Stimulated activated CD4-positive, alpha-beta T cell treated with anti-CD3 and anti-CD28 coated beads, Interleukin-12 subunit alpha, Interleukin-12 subunit beta, amount 100 ng/mL, for 4 hours (primary cell): Measurements from ENCODE around the gene LRCH1.
A peak's percentile ranks its signal among the peaks of the same experiment; 100 is the strongest.
"Not testable (repeated sequence)": the region's sequence is repeated elsewhere in the genome, so short reads cannot be mapped to it uniquely, and the experiment has no call there.

ENCODE experiments used
- DNase-seq: peaks from one replicate; pipeline ENCODE4 v3.0.0-alpha.2; 2020

Gene LRCH1, protein sequence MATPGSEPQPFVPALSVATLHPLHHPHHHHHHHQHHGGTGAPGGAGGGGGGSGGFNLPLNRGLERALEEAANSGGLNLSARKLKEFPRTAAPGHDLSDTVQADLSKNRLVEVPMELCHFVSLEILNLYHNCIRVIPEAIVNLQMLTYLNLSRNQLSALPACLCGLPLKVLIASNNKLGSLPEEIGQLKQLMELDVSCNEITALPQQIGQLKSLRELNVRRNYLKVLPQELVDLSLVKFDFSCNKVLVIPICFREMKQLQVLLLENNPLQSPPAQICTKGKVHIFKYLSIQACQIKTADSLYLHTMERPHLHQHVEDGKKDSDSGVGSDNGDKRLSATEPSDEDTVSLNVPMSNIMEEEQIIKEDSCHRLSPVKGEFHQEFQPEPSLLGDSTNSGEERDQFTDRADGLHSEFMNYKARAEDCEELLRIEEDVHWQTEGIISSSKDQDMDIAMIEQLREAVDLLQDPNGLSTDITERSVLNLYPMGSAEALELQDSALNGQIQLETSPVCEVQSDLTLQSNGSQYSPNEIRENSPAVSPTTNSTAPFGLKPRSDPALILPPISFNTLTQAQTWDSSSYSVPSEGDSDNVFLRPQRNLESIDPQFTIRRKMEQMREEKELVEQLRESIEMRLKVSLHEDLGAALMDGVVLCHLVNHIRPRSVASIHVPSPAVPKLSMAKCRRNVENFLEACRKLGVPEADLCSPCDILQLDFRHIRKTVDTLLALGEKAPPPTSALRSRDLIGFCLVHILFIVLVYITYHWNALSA

DNA sequence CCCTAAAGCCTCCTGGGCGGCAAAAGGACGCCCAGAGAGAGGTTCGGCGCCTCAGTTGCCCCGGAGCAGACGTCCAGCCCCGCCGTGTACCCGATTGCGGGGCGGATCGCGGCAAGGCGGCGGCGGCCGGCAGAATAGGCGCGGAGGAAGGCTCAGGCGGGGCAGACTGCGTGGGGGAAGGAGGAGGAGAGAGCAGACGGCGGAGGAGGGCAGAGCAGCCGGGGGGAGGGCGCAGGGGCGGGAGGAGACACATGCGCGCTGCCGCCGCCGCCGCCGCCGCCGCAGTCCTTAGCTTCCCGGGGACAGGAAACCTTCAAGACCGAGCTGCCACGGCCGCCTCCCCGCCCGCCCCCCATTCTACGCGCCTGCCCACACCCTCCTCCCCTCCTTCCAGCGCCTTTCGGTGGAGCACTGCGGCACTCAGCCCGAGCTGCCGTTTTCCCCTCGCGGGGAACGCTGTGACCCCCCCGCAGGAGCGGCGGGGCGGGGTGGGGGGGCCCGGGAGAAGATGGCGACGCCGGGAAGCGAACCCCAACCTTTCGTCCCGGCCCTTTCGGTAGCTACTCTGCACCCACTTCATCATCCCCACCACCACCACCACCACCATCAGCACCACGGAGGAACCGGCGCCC, at the start of gene LRCH1:
Gene LRCH1, plus strand, starts transcription at position 282 of the 632 bp plus-strand sequence. Its CDS starts 227 bp downstream, at position 509.
- DNase-seq, result peak; percentile 86

DNA sequence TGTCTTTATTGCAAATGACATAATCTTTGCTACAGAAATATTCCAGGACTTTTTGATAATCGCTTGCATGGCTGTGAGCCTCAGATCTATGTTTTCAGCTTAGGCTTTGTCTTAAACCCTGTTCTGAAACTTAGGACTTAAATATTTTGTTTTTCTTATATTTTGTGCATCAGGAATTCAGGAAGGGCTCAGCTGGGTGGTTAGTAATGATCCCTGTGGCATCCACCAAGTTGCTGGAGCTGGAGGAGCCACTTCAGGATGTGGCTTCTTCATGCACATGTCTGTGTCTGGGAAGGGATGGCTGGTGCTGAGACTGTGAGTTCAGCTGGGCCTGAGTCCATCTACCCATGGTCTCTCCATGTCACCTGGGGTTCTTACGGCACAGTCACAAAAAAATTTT, 48.9 kb upstream of the LRCH1 start:
- DNase-seq, result no peak

DNA sequence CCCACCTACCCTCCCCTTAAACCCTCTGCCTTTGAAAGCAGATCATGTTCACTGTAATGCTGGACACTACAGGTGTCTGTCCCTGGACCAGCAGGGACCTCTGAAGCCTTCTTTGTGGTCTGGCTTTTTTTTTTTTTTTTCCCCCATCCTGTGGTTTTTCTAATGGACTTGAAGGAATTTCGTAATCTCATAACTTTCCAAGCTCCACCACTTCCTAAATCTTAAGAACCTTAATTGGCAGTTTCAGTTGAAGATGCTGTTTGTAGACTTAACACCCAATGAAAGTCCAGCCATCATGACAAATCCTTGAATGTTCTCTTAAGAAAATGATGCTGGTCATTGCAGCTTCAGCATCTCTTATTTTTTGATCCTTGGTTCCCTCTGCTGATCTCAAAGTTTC, 45.0 kb upstream of the LRCH1 start:
- no peak for DNase-seq

DNA sequence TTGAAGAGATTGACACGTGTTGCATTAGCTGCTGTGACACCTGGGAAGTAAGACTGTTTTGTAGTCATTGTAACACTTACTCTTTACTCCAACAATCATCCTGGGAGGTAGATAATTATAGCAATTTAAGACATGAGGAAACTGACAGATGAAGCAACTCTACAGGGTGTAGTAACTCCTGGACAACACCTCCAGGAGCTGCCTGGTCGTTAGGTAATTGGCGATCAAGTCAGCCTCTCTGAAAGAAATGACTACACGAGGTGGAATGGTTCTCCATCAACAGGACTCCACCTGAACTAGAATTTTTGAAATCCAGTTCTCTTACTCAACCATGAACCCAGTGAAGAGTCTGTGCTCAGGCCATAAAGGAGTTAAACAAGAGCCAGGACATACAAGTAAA, 43.0 kb upstream of the LRCH1 start:
- DNase-seq, result no peak

DNA sequence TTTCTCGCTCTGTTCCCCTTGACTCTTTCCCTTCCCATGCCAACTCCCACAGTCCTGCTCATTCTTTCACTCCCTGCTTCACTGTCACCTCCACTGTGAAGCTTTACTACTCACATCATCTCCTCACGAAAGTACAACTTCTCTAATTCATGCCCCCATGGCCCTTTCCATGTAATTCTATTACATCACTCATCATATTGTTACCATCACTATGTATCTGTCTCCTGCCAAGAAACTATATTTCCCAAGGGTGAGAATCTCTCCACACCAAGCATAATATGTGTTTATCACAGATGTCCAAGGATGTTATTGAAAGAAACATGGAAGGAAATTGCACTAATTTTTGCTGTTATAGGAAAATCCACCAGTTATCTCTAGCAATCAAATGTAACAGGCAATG, 37.2 kb upstream of the LRCH1 start:
- DNase-seq, result no peak

DNA sequence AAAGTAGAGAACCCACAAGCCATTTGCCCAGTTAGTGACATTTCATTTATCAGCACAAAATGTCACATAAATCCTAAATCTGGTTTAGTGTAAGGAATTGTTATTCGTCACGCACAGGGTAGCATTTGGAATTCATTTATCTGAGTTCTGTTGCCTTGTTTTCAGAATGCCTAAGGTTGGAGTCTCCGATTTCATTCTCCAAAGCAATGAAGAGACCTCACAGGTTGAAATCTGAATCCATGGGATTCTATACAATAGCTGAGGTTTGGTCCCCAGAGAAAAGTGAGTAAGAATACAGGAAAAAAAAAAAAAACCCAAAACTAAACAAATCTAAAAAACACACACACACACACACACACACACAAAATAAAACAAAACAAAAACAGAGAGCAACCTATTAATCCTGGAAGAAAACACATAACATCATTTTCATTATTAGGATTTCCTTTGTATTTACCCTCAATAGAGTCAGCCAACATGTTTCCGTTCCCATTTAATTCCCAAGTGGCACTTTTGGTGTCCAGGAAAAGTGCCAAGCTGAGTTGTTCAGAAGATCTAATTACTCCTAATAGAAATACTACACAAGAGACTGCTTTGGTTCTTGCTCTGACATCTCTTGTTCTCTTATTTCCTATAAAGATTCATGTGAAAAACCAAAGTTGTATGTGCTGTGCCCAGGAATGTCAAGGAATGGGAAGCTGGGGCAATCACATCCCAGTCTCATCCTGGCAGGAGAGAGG, 36.2 kb upstream of the LRCH1 start:
- no peak for DNase-seq

DNA sequence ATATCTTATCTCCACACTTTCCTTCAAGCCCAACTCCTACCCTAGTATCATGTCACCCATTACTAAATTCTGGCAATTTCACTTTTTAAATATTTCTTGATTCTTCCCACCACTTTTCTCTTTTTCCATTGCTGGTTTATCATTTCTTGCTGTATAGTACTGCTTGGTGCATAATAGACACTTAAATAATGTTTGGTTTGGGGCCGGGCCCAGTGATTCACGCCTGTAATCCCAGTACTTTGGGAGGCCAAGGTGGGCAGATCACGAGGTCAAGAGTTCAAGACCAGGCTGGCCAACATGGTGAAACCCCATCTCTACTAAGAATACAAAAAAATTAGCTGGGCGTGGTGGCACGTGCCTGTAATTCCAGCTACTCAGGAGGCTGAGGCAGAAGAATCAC, 35.2 kb upstream of the LRCH1 start:
- not testable (repeated sequence) for DNase-seq

DNA sequence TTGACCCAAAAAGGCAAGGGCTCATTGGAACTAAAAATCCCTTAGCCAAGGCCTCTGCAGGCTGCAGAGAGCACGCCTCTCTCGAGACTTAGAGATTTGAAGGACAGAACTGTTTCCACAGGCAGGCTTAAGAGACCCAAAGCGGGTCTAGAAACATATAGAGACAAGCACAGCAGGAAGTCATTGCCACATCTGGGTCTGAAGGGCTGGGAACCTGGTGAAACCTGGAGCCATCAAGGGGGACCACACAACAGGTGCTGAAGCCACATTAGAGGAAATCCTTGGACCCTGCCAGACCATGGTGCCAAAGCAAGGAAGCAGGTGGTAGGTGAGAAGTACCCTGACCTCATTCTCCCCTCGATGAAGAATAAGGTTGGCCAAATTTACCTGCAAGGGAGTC, 33.8 kb upstream of the LRCH1 start:
- DNase-seq, result no peak

DNA sequence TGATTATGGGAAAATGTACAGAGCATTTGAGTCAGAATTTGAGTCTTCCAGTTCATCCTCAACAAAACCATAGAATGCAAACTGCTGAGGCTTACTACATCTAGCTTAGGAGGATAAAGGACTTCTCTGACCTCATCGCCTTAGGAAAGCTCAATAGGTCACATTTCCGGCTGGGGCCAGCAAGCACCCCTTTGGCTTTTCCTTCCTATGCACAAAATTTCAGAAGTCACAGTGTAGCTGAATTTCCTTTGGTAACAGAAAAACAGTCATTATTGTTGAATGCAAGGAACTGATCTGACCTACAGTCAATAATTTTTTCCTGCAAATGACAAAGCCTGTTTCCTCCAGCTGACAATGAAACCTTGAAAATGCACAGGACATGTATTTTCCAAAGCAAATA, 32.8 kb upstream of the LRCH1 start:
- DNase-seq, result no peak

DNA sequence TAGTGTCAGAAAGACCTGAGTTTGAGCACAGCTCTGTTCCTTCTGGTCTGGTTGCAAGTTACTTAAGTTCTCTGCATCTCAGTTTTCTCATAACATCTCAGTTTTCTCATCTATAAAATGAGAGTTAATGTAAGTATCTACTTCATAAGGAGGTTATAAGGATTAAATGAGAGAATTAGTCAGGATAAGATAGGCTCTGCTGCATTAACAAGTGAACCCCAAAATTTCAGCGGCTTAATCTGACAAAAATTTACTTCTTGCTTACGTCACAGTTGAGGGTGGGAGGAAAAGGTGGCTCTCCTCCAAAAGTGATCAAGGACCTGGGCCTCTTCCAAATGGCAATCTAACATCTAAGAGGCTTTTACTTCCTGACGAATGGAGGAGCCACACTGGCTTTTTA, 31.5 kb upstream of the LRCH1 start:
- no peak for DNase-seq

DNA sequence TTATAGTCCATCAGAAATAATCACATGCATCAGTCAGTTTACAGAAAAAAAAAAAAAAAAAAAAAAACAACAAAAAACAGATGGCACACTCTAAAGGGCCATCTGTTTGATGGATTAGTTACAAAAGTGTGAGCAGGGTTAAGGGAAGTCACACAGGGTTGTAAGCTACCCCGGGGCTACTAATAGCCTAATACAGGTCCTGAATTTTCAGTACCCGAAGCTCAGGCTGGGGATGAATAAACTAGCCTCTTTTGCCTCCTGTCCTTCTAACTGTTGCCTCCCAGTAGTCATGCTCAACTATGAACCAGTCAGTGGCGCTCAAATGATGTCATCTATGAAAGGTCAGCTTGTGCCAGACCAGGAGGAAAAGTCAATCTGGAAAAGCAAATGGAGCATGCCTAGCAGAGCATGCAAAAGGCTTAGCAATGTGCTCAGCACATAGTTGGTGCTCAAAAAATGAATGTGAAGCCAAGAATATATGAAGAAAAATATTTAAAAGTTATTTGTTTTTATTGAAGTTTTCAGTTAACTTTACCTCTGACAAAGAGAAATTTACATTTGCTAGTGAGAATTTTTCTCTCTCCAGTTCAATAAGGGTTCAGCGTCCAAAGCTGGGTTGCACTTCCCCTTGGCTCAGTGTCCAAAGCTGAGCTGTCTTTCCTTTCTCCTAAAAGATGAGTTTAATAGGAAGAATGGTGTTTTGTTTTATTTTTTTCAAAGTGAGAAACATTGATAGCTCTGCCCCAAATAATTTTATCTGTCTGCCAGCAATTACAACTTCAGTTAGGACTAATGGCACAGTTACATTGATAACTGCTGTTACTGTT, 30.8 kb upstream of the LRCH1 start:
- no peak for DNase-seq

DNA sequence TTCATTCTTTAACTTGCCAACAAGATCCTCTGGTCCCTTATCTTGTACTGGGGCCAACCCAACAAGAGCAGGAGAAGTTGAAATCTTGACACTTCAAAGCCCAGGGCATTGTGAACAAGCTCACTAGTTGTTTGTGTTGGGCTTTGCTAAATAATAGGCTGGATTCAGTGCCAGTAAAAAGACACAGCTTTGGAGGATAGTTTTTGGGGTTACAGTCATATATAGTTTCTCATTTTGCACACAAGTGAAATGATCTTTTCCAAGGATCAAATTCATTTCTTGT, 30.3 kb upstream of the LRCH1 start:
- DNase-seq, result no peak

DNA sequence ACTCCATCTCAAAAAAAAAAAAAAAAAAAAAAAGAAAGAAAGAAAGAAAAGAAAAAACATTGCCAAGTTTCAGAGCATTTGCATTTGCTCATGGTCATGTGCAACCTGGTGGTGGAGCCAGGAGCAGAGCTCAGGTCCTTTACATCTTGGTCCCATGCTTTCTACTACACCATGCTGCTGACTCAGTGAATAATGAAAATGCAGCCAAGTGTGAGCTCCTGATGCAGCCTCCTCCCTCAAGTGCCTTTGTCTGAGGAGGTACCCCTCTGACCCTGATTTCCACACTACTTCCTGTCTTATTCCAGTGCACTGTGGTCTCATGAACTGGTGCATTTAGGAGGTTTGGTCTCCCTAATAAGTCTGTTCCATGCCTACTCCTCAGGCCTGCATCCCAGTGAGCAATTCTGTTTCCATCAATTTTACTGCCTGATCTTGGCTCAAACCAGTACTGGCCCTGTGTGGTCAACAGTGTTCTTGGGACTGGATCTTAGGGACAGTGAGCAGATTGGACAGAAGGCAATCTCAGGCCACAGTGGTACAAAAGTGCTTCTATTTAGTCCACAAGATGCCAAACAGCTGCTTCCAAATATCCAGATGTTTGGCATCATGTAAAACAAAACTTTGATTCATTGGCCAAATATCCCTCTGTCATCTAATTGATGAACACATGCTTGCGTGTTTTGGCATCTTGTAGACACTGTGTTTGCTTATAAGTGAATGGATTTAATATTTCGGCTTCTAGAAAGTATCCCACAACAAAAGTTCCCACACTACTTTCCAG, 28.8 kb upstream of the LRCH1 start:
- no peak for DNase-seq

DNA sequence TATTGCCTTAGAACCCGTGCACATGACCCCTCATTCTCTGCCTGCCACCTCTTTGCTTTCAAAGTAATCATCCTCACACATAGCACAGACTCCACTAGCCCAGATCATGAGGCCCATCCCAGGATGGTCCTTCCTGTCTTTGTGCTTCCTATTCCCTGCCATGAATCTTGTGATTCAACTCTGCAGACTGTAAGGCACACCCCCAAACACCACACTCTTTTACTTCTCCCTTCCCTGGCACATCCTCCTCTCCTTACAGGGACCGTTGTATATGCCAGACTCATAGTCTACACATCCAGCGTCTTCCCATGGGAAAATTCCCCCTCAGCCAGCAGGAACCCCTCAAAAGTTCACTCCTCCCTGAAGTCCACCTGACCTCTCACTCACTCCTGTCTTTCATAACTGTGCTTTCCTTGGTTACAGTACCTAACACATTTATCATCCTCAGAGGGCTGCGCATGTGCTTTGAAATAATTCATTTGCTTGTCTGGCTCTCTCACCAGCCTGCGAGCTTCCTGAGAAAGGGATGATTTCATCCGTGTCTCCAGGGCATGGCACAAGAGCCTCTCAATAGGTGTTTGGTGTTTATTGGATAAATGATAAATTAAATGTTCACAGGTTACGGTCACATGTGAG, 26.8 kb upstream of the LRCH1 start:
- DNase-seq, result no peak

DNA sequence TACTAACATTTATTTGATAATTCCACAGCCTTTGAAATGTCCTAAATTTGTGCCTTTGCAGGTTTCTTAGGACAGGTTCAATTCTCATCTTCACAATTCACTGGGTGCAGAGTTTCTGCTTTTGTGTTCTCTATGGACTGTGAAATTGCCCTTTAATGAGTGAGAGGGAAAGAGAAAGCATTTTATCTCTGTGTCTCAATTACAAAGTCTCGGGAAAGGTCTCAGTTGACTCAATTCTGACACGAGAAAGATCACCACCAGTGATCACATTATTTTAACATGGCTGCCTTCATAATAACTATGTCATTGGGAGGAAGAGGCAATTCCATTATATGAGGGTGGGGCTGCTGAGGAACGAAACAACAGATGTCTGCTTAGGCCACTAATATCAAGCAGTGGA, 26.2 kb upstream of the LRCH1 start:
- DNase-seq, result no peak

DNA sequence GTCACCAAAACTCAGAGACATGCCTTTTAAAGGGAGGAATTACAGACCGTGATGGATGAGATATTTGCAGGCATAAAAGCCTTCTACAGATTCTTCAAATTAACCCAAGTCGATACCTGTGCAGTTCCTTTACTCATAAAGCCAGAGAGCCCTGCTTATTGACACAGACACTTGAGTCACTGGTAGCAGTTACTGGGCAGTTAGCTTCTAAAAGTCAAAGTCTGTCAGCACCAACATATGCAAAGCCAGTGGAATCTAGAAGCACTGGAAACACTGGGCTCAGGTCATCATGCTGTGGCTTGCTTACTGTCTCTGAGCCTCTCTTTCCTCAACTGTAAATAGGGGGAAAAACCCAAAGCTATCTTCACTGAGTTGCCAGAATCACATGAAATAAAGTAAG, 25.7 kb upstream of the LRCH1 start:
- DNase-seq, result no peak

DNA sequence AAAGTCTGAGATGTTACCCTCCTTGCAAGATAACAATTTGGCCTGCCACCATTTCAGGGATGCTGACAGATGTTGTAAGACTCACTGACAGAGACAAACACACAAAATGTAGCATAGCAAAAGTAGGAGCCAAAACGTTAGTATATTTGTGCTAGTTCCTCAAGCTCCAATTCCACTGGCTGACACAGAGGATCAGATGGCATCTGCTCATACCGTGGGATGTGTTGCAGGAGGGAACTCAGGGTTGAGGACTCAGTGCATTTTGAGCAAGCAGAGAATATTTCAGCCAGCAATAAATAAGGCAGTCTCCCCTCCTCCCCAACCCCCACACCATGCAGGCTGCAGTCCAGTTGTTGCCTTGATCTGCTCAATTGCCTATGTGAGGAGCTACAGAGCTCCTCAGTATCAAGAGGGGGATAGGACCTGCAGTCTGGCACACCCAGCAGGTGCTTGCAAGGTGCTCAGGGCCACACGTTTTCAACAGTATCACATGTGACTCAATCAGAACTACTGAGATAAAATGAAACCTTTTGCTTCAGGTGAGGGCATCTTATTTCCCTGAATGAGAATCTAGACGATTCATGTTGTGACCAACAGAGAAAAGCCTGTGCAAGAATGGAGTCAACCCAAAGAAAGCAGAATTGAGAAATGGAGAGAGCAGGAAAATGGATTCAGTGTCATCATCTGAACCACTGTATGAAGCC, 23.6 kb upstream of the LRCH1 start:
- no peak for DNase-seq

DNA sequence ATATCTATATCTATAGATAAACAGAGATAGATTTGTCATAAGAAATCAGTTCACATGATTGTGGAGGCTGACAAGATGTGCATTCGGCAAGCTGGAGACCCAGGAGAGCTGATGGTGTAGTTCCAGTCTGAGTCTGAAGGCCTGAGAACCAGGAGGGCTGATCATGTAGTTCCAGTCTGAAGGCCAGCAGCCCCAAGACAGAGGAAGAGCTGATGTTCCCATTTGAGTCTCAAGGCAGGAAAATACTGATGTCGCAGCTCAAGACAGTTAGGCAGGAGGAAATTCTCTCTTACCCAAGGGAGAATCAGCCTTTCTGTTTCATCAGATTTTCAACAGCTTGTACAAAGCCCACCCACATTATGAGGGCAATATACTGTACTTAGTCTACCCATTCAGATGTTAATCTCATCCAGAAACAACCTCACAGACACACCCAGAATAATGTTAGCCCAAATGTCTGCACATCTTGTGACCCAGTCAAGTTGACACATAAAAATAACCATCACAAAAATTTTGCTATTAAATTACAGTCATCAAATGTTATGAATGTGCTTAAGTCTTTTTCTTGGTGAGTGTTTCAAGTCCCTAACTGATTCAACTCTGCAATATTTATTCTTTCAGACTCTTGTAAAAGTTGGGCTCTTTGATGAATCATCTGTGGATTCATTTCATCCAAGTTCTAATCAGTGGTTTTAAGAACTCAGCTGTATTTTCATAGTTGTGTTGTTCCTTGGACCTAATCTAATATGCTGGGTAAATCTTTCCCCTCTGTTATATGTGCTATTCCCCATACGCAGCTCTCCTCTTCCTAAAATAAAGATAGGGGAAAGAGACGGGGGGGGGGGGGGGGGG, 22.7 kb upstream of the LRCH1 start:
- no peak for DNase-seq

DNA sequence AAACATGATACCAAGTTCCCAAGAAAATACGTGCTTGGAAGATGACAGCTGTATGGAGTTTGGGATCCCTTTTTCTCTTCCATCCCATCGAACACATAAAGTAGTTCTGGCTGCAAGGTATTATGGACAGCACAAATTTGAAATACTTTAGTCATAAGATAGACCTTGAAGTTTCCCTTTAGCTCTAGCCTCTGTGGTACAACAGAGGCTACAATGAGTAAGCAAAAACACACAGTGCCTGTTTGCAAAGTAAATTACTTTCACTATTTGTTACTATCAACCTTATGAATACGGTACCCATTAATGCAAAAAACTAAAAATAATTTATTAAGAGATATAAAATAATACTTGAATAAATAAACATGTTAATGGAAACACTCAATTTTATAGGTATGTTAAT, 21.0 kb upstream of the LRCH1 start:
- DNase-seq, result no peak

DNA sequence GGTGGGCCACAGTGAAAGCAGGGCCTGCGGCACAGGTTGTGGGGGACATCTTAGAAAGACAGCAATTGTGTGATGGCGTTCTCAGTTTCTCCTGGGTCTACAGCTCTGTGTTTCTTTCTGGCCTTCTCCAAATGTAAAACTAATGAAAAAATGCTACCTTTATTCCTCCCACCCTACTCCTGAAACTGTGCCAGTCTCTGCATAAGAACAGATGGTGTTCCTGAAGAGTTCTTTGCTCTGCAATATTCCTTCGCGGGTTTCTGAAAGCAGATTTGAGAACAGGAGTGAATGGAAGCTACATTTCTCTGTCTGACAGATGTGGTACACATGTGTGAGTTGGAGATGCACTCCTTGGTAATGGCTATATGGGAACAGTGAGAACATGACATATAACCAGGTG, 18.0 kb upstream of the LRCH1 start:
- no peak for DNase-seq
